Glutamatergic neuron (in vitro differentiated cells): ENCODE measurements around the gene AP5B1. TPM values are rescaled to one million over a fixed set of nuclear protein-coding genes. Genes with fewer than 3 reads are reported as not detected.

Source experiments
- DNase-seq: peaks from one replicate; pipeline ENCODE4 v3.0.0; 2022
- H3K27ac Mint-ChIP-seq: one replicate; pipeline ENCODE4 v1.8.0; 2020; ENCODE audit warnings: mild to moderate bottlenecking, mixed read lengths, inconsistent platforms; ENCODE audit not compliant: unreplicated experiment
- H3K27me3 Mint-ChIP-seq: one replicate; pipeline ENCODE4 v1.8.0; 2020; ENCODE audit warnings: mild to moderate bottlenecking, moderate library complexity, mixed read lengths, inconsistent platforms; ENCODE audit not compliant: unreplicated experiment
- H3K36me3 Mint-ChIP-seq: one replicate; pipeline ENCODE4 v1.8.0; 2020; ENCODE audit warnings: mild to moderate bottlenecking, mixed read lengths, inconsistent platforms; ENCODE audit not compliant: unreplicated experiment
- H3K4me1 Mint-ChIP-seq: one replicate; pipeline ENCODE4 v1.8.0; 2020; ENCODE audit warnings: mild to moderate bottlenecking, low read depth, mixed read lengths, inconsistent platforms; ENCODE audit not compliant: unreplicated experiment
- H3K4me3 Mint-ChIP-seq: one replicate; pipeline ENCODE4 v1.8.0; 2020; ENCODE audit warnings: mild to moderate bottlenecking, mixed read lengths, inconsistent platforms; ENCODE audit not compliant: unreplicated experiment
- H3K9me3 Mint-ChIP-seq: one replicate; pipeline ENCODE4 v1.8.0; 2020; ENCODE audit warnings: mild to moderate bottlenecking, moderate library complexity, mixed read lengths, inconsistent platforms; ENCODE audit not compliant: unreplicated experiment
- CTCF ChIP-seq: fragments of 200-600 bp; sonication (generic); IDR thresholded peaks from one replicate; pipeline ENCODE4 v1.5.0; 2021; ENCODE audit not compliant: partially characterized antibody, unreplicated experiment
- total RNA-seq: library from RNA; stranded (reverse); fragmentation: NEBNext Ultra II Directional; extraction: Animal tissue kit (Norgen Biotek cat#: 25700); gene quantifications from one replicate; pipeline ENCODE4 v1.2.1, GENCODE V29; 2021; ENCODE audit not compliant: unreplicated experiment

Gene AP5B1
- total RNA-seq, 1 donor from 2014 or later: 13.2 TPM

GRCh38 chr11:65790104-65790901 lies 9.5 kb upstream of the AP5B1 start:
- Mint-ChIP-seq H3K4me3 (peak overlapping the region; percentile 42), H3K4me1 (peaks cover 1% of the 10 kb centered on the region), H3K9me3 (peaks cover 5% of the 10 kb centered on the region), H3K27me3 (peaks cover 16% of the 10 kb centered on the region), H3K36me3 (no peaks in the 10 kb centered on the region), H3K27ac (no peak overlapping the region)
- no peak for TF ChIP-seq CTCF
- DNase-seq: no peak

- Mint-ChIP-seq H3K9me3 (peaks cover 5% of the 10 kb centered on the region), H3K36me3 (no peaks in the 10 kb centered on the region), H3K4me1 (peaks cover 1% of the 10 kb centered on the region), H3K27ac (no peak overlapping the region), H3K27me3 (peaks cover 16% of the 10 kb centered on the region), H3K4me3 (no peak overlapping the region)
- no peak for DNase-seq
- no peak for TF ChIP-seq CTCF
Observed at GRCh38 chr11:65789230-65790103, 8.7 kb upstream of the AP5B1 start.

GRCh38 chr11:65788821-65789220 lies 8.0 kb upstream of the AP5B1 start:
- H3K9me3 Mint-ChIP-seq: peaks cover 5% of the 10 kb centered on the region
- H3K27ac Mint-ChIP-seq: no peak overlapping the region
- no peak overlapping the region for H3K4me3 Mint-ChIP-seq
- no peak for TF ChIP-seq CTCF
- H3K36me3 Mint-ChIP-seq: peaks cover 2% of the 10 kb centered on the region
- DNase-seq: no peak
- H3K4me1 Mint-ChIP-seq: peaks cover 2% of the 10 kb centered on the region
- H3K27me3 Mint-ChIP-seq: peaks cover 14% of the 10 kb centered on the region

GRCh38 chr11:65787649-65788622 lies 7.2 kb upstream of the AP5B1 start:
- H3K9me3 Mint-ChIP-seq: peaks cover 6% of the 10 kb centered on the region
- H3K27ac Mint-ChIP-seq: no peak overlapping the region
- H3K27me3 Mint-ChIP-seq: peaks cover 16% of the 10 kb centered on the region
- peak overlapping the region; percentile 77 for H3K4me3 Mint-ChIP-seq
- H3K4me1 Mint-ChIP-seq: peaks cover 3% of the 10 kb centered on the region
- H3K36me3 Mint-ChIP-seq: peaks cover 4% of the 10 kb centered on the region
- no peak for DNase-seq
- no peak for TF ChIP-seq CTCF
